ENCODE results near the gene RHOBTB3.

DNA sequence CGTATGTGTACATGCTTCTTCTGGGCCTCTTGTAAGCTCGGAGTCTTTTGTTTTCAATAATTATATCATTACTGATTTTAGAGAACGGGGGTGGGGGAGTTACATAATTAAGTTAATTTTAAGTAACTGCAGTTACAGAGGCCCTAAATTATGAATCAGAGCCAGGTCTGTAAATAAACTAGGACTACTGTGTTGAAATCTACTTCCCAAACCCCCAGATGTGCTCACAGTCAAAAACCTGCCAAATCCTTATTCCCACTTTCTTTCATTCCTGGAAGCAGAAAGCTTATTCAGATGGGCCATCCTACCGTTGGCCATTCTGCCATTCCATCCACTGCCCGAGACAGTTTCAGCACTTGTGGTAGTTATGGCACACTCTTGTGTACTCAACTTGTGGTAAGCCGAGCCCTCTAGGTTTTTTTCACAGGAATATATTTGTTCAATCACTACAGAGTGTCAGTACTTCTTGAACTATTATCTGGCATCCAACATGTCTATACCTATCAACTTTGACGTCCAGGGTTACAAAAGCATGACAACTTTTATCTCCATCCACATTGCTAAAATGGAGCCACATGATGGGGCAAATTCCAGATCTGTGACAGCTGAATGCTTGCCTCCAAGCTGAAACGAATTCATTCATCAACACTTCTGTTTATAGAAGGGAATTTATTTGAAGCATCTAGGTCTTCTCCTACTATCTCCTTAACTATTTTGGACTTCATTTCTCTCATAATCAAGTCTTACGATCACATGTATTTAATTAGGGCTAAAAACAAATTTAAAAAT is 53.6 kb downstream of the RHOBTB3 start:
- TF ChIP-seq, protein P1, sequence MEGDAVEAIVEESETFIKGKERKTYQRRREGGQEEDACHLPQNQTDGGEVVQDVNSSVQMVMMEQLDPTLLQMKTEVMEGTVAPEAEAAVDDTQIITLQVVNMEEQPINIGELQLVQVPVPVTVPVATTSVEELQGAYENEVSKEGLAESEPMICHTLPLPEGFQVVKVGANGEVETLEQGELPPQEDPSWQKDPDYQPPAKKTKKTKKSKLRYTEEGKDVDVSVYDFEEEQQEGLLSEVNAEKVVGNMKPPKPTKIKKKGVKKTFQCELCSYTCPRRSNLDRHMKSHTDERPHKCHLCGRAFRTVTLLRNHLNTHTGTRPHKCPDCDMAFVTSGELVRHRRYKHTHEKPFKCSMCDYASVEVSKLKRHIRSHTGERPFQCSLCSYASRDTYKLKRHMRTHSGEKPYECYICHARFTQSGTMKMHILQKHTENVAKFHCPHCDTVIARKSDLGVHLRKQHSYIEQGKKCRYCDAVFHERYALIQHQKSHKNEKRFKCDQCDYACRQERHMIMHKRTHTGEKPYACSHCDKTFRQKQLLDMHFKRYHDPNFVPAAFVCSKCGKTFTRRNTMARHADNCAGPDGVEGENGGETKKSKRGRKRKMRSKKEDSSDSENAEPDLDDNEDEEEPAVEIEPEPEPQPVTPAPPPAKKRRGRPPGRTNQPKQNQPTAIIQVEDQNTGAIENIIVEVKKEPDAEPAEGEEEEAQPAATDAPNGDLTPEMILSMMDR (IDR thresholded peaks at IDR 0.05): no peak
- no peak for TF ChIP-seq POLR2A (IDR thresholded peaks at IDR 0.05)

All from prostate gland (tissue), 2 donors.